Activated T-cell treated with anti-CD3 and anti-CD28 coated beads, Interleukin-2, amount 50 U/mL, for 1 hour (primary cell): ENCODE data around the gene SLC39A9.
"Not testable (repeated sequence)": the region's sequence is repeated elsewhere in the genome, so short reads cannot be mapped to it uniquely, and the experiment has no call there.

Experiments used
- DNase-seq: peaks from one replicate; pipeline ENCODE4 v3.0.0-alpha.2; 2020

The SLC39A9 gene

DNA sequence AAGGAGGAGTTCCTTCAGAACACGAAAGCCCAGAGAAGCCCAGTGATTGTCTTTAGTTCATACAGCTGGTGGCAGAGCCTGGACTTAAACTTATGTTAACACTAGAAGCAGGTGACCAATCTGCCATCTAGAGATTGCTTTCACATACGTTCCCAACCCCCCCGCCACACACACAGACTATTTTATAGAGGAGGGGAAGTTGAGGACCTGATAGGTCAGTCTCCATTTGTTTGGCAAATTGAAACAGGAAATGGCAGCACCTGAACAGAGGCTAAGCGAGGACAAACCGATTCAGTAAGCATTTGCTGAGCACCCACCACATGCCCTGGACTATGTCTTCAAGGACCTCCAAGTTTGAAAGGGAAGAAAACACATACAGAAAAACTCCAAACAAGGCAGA lies 81.2 kb downstream of the SLC39A9 start:
- no peak for DNase-seq

GRCh38 chr14:69480136-69480535 lies 81.6 kb downstream of the SLC39A9 start:
- DNase-seq = no peak

GRCh38 chr14:69481815-69482568 lies 83.5 kb downstream of the SLC39A9 start:
- no peak for DNase-seq

DNA sequence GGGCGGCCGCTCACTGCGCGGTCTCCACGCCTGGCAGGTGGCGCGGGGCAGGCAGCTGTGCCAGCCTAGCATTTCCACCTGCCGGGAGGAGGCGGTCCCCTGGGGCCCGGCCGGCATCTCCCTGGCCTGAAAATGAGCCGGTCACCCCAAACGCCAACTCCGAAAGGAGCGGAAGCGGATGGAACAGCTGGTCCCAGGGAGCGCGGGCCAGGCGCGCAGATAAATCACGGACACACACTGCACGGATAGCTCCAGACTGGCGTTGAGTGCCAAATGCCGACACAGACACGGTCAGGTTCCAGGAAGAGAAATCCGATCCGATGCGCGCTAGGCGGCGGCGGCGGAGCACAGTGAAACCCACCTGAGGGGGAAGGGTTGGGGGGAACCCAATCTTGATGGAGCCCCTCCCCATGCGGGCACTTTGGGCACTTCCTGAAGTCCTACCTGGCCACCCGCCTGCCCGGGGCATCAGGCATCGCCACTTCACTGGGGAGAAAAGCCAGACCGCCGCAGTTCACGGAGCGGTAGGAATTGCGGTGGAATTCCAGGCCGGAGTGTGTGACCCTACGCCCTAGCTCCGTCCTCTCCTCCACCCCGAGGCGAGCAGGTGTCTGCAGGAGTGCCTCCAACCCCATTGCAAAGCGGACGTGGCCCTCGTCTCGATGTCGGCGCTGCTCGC lies 85.4 kb downstream of the SLC39A9 start:
- no peak for DNase-seq

- DNase-seq = no peak
Measured at GRCh38 chr14:69484444-69485314, 86.2 kb downstream of the SLC39A9 start, which contains the start of gene PLEKHD1. Gene PLEKHD1 (plus strand): TSS chr14:69484728. CDS start chr14:69484966, 238 bp downstream.

DNA sequence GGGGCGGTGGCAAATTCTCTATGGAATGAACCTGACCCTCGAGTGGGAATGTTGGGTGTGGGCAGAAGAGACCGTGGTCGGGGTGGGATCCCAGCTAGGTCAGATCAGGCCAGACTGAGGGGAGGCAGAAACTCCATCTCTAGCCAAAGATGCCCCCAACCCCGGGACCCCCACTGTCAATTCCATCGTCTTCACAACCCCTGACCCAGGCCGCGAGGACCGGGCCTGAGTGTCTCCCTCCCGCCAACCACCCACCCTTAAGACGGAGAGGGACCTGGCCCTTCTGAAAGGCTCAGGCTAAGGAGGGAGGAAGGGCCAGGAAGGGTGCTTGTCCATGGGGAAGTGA lies 86.8 kb downstream of the SLC39A9 start:
- no peak for DNase-seq

GRCh38 chr14:69485701-69486100 lies 87.2 kb downstream of the SLC39A9 start:
- no peak for DNase-seq

- DNase-seq = no peak
Measured at GRCh38 chr14:69487226-69487625, 88.7 kb downstream of the SLC39A9 start.

- DNase-seq = no peak
Measured at GRCh38 chr14:69487771-69488170, 89.3 kb downstream of the SLC39A9 start.

- DNase-seq = no peak
Measured at GRCh38 chr14:69489495-69489894, 91.0 kb downstream of the SLC39A9 start.

- no peak for DNase-seq
Measured at GRCh38 chr14:69490219-69490918, 91.9 kb downstream of the SLC39A9 start.

DNA sequence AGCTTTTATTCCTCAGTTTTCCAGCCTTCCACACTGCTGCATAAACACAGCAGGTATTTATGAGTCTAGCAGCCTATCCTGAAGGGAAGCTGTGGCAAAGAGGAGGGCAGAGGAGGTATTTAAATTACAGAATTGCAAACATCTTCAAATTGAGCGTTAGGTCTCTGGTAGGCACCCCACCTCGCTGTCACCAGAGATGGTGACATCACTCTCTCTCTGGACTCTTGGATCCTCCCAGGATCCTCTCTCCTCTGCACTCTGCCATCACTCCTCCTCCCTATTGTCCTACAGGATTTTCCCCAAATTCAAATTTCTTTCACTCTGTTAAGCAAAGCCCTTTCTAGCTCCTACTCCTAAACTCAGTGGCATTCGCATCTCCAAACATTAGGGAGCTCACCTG lies 92.7 kb downstream of the SLC39A9 start:
- no peak for DNase-seq

- DNase-seq = no peak
Measured at GRCh38 chr14:69493038-69493437, 94.5 kb downstream of the SLC39A9 start.

- no peak for DNase-seq
Measured at GRCh38 chr14:69493791-69494190, 95.3 kb downstream of the SLC39A9 start.

DNA sequence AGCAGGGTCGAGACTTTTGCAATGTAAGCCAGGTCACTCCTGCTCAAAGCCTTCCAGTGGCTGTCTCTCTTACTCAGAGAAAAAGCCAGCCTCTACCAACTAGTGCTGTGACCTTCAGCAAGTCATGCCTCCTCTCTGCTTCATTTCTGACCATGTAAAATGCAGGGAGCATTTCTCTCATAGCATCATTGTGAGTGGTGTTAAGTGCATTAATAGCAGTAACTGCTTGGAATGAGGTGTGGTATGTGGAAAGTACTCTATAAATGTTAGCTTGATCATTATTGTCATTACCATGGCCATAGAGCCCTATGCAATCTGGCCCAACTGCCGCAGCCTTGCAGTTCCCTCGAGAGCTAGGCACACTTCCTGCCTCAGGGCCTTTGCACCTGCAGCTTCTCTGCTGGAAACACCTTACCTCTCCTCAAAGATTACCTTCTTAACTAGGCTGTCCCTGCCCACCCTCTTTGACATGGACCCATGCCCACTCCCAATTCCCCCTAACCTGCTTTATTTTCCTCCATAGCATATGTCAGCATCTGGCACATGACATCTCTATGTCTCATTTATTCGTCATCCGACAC lies 96.9 kb downstream of the SLC39A9 start:
- no peak for DNase-seq

- not testable (repeated sequence) for DNase-seq
Measured at GRCh38 chr14:69497866-69498265, 99.4 kb downstream of the SLC39A9 start.

- not testable (repeated sequence) for DNase-seq
Measured at GRCh38 chr14:69498286-69498685, 99.8 kb downstream of the SLC39A9 start.

GRCh38 chr14:69499436-69499835 lies 100.9 kb downstream of the SLC39A9 start:
- DNase-seq = no peak

- DNase-seq = no peak
Measured at GRCh38 chr14:69500096-69500495, 101.6 kb downstream of the SLC39A9 start.

- no peak for DNase-seq
Measured at GRCh38 chr14:69500736-69501135, 102.2 kb downstream of the SLC39A9 start.

GRCh38 chr14:69501423-69501838 lies 102.9 kb downstream of the SLC39A9 start:
- DNase-seq = no peak

DNA sequence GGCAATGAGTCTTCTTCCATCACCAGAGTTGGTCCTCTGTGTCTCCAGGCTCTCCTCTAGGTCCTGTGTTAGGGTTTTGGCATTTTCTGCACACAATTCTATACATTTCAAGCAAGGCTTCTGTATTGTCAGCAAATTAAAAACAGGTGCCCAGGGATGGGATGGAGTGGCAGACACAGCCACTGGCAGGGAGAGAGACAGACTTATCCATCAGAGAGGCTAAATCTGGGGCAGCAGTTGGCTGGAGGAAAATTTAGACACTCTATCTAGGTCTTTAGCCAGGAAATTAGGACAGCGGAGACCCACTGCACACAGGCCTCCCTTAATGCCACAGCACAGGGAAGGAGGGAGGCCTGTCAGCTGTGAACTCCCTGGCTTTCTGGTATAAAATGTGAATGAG lies 106.3 kb downstream of the SLC39A9 start:
- no peak for DNase-seq
